Measurements from ENCODE around the gene CTXND1.

The CTXND1 gene

DNA sequence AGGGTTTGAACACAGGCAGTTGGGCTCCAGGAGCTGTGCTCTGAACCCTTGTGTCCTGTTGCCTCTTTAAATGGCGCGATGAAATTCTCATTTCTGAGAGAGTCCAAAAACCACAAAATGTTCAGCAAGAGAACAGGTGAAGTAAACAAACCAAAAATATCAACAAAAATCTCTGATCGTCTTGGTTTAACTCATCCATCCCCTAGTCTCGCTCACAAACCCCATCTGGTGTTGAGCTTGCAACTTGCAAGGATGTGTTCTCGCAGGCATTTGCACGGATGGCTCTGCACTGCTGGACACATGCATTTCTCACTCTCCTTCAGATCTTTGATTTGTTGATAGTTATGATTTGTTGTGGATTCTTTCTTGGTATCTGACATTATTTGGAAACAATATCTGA, 68.1 kb downstream of the CTXND1 start:
- Mint-ChIP-seq H3K4me1 (no peaks in the 10 kb centered on the region), H3K27ac (no peak overlapping the region), H3K4me3 (no peak overlapping the region), H3K9me3 (no peaks in the 10 kb centered on the region), H3K36me3 (peaks cover 34% of the 10 kb centered on the region)
- DNase-seq (ENCODE audit: low spot score in 2 of 2) (no peak), ATAC-seq (no peak)

DNA sequence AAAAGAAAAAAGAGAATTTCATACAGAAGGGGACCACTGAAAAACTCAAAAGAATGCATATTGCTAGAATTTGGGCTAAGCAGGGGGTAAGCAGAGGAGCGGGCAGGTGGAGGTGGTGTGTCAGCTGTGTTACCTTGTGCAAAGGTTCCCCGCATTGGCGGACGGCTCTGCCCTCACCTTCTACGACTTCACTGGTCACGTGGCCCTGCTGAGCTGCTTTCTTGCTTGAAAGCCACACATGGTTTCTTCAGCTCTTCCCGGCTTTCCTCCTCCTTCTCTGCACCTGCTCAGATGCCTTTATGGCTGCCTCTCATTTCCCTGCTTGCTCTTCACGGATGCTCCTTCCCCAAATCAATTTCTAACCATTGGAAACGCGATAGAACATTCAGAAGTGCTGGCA, 68.7 kb downstream of the CTXND1 start:
- Mint-ChIP-seq H3K4me3 (no peak overlapping the region), H3K27ac (no peak overlapping the region), H3K9me3 (no peaks in the 10 kb centered on the region), H3K4me1 (no peaks in the 10 kb centered on the region), H3K36me3 (peaks cover 40% of the 10 kb centered on the region)
- no peak for DNase-seq (ENCODE audit: low spot score in 2 of 2)
- ATAC-seq = no peak

DNA sequence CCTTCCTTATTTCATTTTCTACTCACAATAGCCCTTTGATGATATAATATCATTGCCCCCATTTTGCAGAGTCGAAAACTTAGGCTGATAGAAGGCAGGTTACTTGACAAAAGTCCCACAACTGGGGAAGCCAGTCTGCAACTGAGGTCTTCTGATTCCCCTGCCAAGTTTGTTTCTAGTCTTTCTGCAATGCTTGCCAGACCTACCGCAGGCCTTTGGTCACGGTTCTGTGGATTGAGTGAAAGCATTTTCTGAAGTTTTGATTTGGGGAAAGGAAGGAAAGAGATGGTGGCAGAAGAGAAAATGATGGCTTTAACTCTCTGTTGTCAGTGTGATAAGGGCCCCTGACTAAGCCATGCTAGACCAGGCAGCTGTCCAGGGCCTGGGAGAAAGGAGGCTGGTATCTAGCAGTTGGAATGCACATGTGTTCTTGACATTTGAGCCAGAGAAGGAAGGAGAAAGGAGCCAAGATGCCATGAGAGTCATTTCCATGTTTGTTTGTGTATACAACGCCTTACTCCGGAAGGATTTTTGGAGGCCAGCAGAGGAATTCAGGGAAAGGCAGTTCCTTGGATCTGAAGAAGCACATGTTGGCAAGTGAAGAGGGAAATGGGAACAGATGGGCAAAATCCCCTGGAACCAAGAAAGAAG, 69.3 kb downstream of the CTXND1 start:
- no peak overlapping the region for H3K27ac Mint-ChIP-seq
- no peaks in the 10 kb centered on the region for H3K4me1 Mint-ChIP-seq
- peaks cover 45% of the 10 kb centered on the region for H3K36me3 Mint-ChIP-seq
- no peak for DNase-seq (ENCODE audit: low spot score in 2 of 2)
- no peaks in the 10 kb centered on the region for H3K9me3 Mint-ChIP-seq
- no peak for ATAC-seq
- H3K4me3 Mint-ChIP-seq = no peak overlapping the region

- H3K4me3 Mint-ChIP-seq = no peak overlapping the region
- H3K4me1 Mint-ChIP-seq = no peaks in the 10 kb centered on the region
- no peaks in the 10 kb centered on the region for H3K9me3 Mint-ChIP-seq
- no peak overlapping the region for H3K27ac Mint-ChIP-seq
- ATAC-seq (no peak), DNase-seq (ENCODE audit: low spot score in 2 of 2) (no peak)
- peaks cover 49% of the 10 kb centered on the region for H3K36me3 Mint-ChIP-seq
Observed at GRCh38 chr15:80180986-80181385, 71.0 kb downstream of the CTXND1 start.

DNA sequence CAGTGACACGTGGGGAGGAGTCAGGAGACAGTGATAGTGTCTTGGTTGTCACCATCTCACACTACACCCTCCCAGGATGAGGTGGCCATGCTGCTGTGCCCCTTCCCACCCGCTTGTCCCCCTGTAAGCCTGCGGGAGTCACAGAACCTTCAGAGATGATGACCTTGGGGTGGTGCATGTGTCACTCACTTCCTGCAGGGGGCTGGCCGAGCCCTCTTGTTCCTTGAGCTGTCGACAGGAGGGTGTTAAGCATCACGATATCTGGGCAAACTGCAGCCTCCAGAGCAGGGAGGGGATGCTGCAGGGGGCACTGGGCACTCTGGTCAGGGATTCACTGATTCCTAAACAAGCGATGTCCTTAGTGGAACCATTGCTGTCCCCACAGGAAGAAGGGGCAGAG, 71.5 kb downstream of the CTXND1 start:
- Mint-ChIP-seq H3K9me3 (no peaks in the 10 kb centered on the region), H3K36me3 (peaks cover 53% of the 10 kb centered on the region), H3K4me3 (no peak overlapping the region), H3K27ac (no peak overlapping the region), H3K4me1 (no peaks in the 10 kb centered on the region)
- ATAC-seq = no peak
- DNase-seq (ENCODE audit: low spot score in 2 of 2) = no peak

DNA sequence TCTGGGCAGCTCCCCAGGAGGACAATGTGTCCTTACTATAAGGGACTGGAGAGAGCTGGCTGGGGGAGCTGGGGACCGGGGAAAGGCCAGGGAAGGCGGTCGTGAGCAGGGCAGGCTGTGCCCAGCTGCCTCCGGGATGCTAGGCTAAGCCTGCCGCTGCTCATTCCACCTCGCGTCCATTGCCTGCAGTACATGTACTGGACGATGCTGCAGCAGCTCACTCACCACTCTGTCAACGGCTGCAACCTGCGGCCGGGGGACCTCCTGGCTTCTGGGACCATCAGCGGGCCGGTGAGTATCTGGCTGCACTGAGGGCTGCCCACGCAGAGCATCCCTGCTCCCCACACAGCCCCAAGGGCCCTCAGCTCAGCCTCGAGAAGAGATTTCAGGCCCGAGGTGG, 72.1 kb downstream of the CTXND1 start:
- H3K36me3 Mint-ChIP-seq = peaks cover 53% of the 10 kb centered on the region
- no peak for DNase-seq (ENCODE audit: low spot score in 2 of 2)
- H3K9me3 Mint-ChIP-seq = no peaks in the 10 kb centered on the region
- H3K4me3 Mint-ChIP-seq = no peak overlapping the region
- H3K27ac Mint-ChIP-seq = no peak overlapping the region
- ATAC-seq = no peak
- H3K4me1 Mint-ChIP-seq = no peaks in the 10 kb centered on the region

DNA sequence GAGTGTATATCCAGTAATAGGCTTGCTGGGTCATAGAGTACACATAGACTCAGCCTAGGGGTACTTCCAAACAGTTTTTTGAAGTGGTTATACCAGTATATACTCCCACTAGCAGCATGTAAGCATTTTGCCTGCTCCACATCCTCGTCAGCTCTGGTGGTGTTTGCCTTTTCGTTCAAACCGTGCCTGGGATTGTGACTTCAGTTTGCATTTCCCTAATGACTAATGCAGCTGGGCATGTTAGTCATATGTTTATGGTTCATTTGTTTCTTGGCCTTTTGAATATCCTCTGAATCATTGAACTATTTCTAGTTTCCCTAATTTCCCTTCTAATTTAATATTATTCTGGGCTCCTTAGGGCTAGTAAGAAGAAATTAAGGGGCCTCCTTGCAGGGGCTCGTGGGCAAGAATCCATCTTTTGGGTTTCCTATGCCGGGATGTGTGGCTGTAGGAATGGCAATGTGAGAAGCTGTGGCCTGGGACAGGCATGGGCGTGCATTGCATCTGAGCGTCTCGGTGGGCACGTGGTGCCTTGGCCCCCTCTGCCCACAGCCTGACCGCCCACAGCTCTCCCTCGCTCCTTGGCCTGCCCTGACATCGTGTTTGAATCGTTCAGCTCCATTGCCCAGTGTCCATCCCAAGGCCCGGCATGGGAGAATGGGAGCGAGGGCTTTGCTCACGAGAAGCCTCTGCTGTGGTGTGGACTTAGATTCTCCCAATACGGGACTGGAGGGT, 72.8 kb downstream of the CTXND1 start:
- Mint-ChIP-seq H3K4me3 (no peak overlapping the region), H3K36me3 (peaks cover 51% of the 10 kb centered on the region), H3K4me1 (no peaks in the 10 kb centered on the region), H3K9me3 (no peaks in the 10 kb centered on the region), H3K27ac (no peak overlapping the region)
- DNase-seq (ENCODE audit: low spot score in 2 of 2) (no peak), ATAC-seq (peak; percentile 42)

GRCh38 chr15:80177156-80177555, 74.9 kb downstream of the CTXND1 start:
- H3K4me1 Mint-ChIP-seq = peaks cover 12% of the 10 kb centered on the region
- H3K36me3 Mint-ChIP-seq = peaks cover 48% of the 10 kb centered on the region
- ATAC-seq = no peak
- H3K9me3 Mint-ChIP-seq = no peaks in the 10 kb centered on the region
- no peak for DNase-seq (ENCODE audit: low spot score in 2 of 2)
- no peak overlapping the region for H3K4me3 Mint-ChIP-seq
- H3K27ac Mint-ChIP-seq = peak overlapping the region; percentile 15

- peaks cover 12% of the 10 kb centered on the region for H3K4me1 Mint-ChIP-seq
Observed at GRCh38 chr15:80176443-80176842, 75.6 kb downstream of the CTXND1 start.

GRCh38 chr15:80175436-80175835, 76.6 kb downstream of the CTXND1 start:
- Mint-ChIP-seq H3K4me3 (no peak overlapping the region), H3K36me3 (peaks cover 47% of the 10 kb centered on the region), H3K27ac (no peak overlapping the region), H3K9me3 (no peaks in the 10 kb centered on the region), H3K4me1 (peaks cover 12% of the 10 kb centered on the region)
- DNase-seq (ENCODE audit: low spot score in 2 of 2) (no peak), ATAC-seq (peak; percentile 8)

More at GRCh38 chr15:80176443-80176842, 75.6 kb downstream of the CTXND1 start:
- Mint-ChIP-seq H3K27ac (peak overlapping the region; percentile 15), H3K9me3 (no peaks in the 10 kb centered on the region), H3K4me3 (no peak overlapping the region), H3K36me3 (peaks cover 44% of the 10 kb centered on the region)
- ATAC-seq (no peak), DNase-seq (ENCODE audit: low spot score in 2 of 2) (no peak)

GRCh38 chr15:80174017-80174746, 77.8 kb downstream of the CTXND1 start:
- Mint-ChIP-seq H3K36me3 (peaks cover 51% of the 10 kb centered on the region), H3K4me1 (peaks cover 12% of the 10 kb centered on the region), H3K4me3 (no peak overlapping the region), H3K9me3 (no peaks in the 10 kb centered on the region), H3K27ac (peak overlapping the region; percentile 15)
- ATAC-seq = no peak
- DNase-seq (ENCODE audit: low spot score in 2 of 2) = no peak

DNA sequence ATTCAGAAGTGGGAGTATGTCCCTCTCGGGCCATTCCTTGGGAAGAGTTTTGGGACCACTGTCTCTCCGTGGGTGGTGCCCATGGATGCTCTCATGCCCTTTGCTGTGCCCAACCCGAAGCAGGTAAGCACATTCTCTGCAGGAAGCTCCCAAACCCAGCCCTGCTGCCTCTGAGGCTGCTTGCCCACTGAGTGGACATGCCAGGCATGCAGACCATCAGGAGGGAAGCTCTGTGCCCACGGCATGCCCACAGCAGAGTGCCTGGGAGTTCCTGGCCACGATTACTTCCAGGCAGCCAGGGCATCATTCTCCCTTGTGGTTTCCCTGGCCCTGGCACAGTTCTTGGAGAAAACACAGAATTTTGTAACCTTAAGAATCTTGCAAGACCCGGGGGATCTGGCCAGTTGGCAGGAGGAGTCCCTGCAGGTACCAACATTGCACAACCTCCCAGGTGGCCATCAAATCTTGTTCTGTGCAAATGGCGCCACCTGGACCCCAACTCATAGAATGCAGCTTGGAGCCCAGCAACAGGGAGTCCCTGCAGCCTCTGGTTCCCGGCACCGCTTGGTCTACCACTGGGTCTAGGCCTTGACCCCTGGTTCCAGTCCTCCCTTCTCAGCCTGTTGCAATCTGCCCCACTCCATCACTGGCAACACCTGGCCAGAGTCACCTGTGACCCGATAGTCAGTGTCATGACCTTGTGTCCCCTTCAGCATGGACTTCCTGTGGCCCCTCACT, 78.8 kb downstream of the CTXND1 start:
- Mint-ChIP-seq H3K4me3 (no peak overlapping the region), H3K36me3 (peaks cover 49% of the 10 kb centered on the region), H3K4me1 (peaks cover 12% of the 10 kb centered on the region), H3K27ac (peak overlapping the region; percentile 15), H3K9me3 (no peaks in the 10 kb centered on the region)
- ATAC-seq (peak; percentile 82), DNase-seq (ENCODE audit: low spot score in 2 of 2) (peak; percentile 58 to 86)

DNA sequence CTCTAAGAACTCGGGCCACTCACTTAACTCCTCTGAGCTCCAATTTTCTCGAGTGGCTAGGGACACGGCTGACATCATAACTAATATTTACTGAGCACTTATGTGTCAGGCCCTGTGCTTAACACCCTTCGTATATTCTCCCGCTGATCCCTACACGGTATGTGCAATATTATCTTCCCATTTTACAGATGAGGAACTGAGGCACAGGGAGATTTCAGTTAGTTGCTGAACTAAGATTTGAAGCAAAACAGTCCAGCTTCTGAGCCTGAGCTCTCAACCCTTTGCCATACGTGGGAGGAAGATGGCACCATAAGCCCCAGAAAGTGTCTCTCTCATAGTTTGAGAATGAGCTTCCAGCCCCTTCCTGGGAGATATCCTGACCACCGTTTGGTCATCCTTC, 79.6 kb downstream of the CTXND1 start:
- H3K36me3 Mint-ChIP-seq = peaks cover 44% of the 10 kb centered on the region
- DNase-seq (ENCODE audit: low spot score in 2 of 2) = no peak
- no peak overlapping the region for H3K27ac Mint-ChIP-seq
- no peak overlapping the region for H3K4me3 Mint-ChIP-seq
- H3K9me3 Mint-ChIP-seq = no peaks in the 10 kb centered on the region
- ATAC-seq = no peak
- H3K4me1 Mint-ChIP-seq = peaks cover 12% of the 10 kb centered on the region

GRCh38 chr15:80171787-80172186, 80.2 kb downstream of the CTXND1 start:
- H3K27ac Mint-ChIP-seq = no peak overlapping the region
- H3K4me3 Mint-ChIP-seq = no peak overlapping the region
- no peaks in the 10 kb centered on the region for H3K9me3 Mint-ChIP-seq
- no peak for DNase-seq (ENCODE audit: low spot score in 2 of 2)
- peaks cover 39% of the 10 kb centered on the region for H3K36me3 Mint-ChIP-seq
- H3K4me1 Mint-ChIP-seq = peaks cover 12% of the 10 kb centered on the region
- ATAC-seq = no peak

DNA sequence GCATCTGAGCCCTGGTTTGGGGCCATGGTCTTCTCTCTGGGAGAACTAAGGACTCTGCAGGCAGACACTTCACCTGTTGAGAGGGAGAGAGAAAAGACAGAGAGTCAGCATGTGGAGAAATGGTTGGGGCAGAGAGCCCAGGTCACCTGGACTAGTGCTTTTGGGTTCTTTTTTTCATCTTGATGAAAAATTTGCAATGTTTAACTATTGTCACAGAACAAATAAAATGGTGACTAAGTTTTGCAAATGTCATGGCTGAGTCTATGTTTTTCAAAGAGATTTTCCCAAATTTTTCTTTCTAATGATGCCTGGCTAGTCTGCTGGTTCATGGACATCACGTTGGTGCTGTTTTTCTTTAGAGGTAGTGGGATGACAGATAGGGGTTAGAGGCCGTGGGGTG, 81.4 kb downstream of the CTXND1 start:
- Mint-ChIP-seq H3K4me3 (no peak overlapping the region), H3K4me1 (peaks cover 12% of the 10 kb centered on the region), H3K9me3 (no peaks in the 10 kb centered on the region), H3K27ac (peak overlapping the region; percentile 82), H3K36me3 (peaks cover 33% of the 10 kb centered on the region)
- ATAC-seq (no peak), DNase-seq (ENCODE audit: low spot score in 2 of 2) (no peak)

Data from stimulated activated effector memory CD8-positive, alpha-beta T cell treated with anti-CD3 and anti-CD28 coated beads, Interleukin-12 subunit alpha, Interleukin-12 subunit beta, amount 100 ng/mL, for 72 hours (primary cell).